Testis (tissue), 3 donors: Measurements from ENCODE around the gene REV3L. TPM values are rescaled to one million over a fixed set of nuclear protein-coding genes. Genes with fewer than 3 reads are reported as not detected.
A peak's percentile ranks its signal among the peaks of the same experiment; 100 is the strongest.

Experiments
- DNase-seq: peaks from one replicate; pipeline ENCODE4 v3.0.0-alpha.2; 2019
- H3K27ac ChIP-seq, 2 donors: fragments of 200-600 bp; sonication (generic); one replicate each; pipeline ENCODE4 v1.5.1; 2019
- H3K27me3 ChIP-seq: fragments of 200-600 bp; sonication (generic); one replicate; pipeline ENCODE4 v1.5.1; 2019
- H3K36me3 ChIP-seq: fragments of 200-600 bp; sonication (generic); one replicate; pipeline ENCODE4 v1.5.1; 2017; ENCODE audit warnings: low read depth; ENCODE audit errors: missing control alignments
- H3K4me1 ChIP-seq: fragments of 200-600 bp; sonication (generic); one replicate; pipeline ENCODE4 v1.5.1; 2019
- H3K4me3 ChIP-seq, 2 donors: fragments of 200-600 bp; sonication (generic); one replicate each; pipeline ENCODE4 v1.5.1; 2017 to 2019
- H3K9me3 ChIP-seq: fragments of 200-600 bp; sonication (generic); one replicate; pipeline ENCODE4 v1.5.1; 2017
- POLR2A ChIP-seq: fragments of 450-650 bp; IDR thresholded peaks from one replicate; pipeline ENCODE4 v1.6.1; 2017; ENCODE audit warnings: antibody characterized with exemption, mild to moderate bottlenecking, moderate library complexity
- WGBS, 2 donors: methylation state at CpG; one replicate each; pipeline ENCODE4 v1.1.5; 2018; 5-methylcytosine and 5-hydroxymethylcytosine counted together
- intact Hi-C: fragments of 100-400 bp; cut with DNase I; formaldehyde crosslinking; loops from one replicate; pipeline ENCODE4 v1.15.1; 2023; ENCODE audit warnings: low total_unique reads
- polyA plus RNA-seq: library from polyadenylated mRNA; stranded (reverse); fragments of 350-450 nt; fragmentation: Illumina TruSeq; extraction: RNeasy Lipid Tissue Mini Kit (QIAGEN cat#74804); gene quantifications from one replicate; pipeline ENCODE4 v1.2.3, GENCODE V29; 2014; ENCODE audit warnings: low read depth, low replicate concordance; ENCODE audit not compliant: insufficient read depth
- total RNA-seq, 2 donors: library from RNA; depleted of rRNA; stranded (reverse); fragments of >200 nt; gene quantifications; one replicate each; pipeline ENCODE4 v1.2.3, GENCODE V29; 2016
- TF ChIP-seq, protein P1 (sequence below), 3 experiments: fragments of 450-650 bp in 2 of 3; fragments of 200-600 bp in 1 of 3; sonication (generic) in 1 of 3; IDR thresholded peaks; one replicate each; pipeline ENCODE4 v1.5.1; 2016 to 2019; ENCODE audit warnings: antibody characterized with exemption in 3 of 3, mild to moderate bottlenecking in 2 of 3, moderate library complexity in 1 of 3

The REV3L gene
- total and polyA plus RNA-seq, 3 donors from 2014 or later: 11.1 to 56.8 (median 48.8) TPM

DNA sequence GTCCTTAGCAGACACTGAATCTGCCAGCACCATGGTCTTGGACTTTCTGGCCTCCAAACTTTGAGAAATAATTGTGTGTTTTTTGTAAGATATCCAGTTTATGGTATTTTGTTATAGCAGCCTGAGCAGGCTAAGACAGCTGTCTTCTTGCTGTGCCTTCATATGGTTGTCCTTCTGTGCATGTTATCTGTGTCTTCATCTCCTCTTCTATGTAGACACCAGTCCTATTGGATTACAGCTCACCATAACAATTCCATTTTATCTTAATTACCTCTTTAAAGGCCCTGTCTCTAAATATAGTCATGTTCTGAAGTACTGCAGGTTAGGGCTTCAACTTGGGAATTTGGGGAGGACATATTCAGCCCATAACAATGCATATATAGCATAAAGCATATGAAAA, 44.3 kb upstream of the REV3L start:
- H3K27ac ChIP-seq: no peak overlapping the region
- intact Hi-C loops: no loop called here
- no peaks in the 10 kb centered on the region for H3K36me3 ChIP-seq
- TF ChIP-seq, protein P1, sequence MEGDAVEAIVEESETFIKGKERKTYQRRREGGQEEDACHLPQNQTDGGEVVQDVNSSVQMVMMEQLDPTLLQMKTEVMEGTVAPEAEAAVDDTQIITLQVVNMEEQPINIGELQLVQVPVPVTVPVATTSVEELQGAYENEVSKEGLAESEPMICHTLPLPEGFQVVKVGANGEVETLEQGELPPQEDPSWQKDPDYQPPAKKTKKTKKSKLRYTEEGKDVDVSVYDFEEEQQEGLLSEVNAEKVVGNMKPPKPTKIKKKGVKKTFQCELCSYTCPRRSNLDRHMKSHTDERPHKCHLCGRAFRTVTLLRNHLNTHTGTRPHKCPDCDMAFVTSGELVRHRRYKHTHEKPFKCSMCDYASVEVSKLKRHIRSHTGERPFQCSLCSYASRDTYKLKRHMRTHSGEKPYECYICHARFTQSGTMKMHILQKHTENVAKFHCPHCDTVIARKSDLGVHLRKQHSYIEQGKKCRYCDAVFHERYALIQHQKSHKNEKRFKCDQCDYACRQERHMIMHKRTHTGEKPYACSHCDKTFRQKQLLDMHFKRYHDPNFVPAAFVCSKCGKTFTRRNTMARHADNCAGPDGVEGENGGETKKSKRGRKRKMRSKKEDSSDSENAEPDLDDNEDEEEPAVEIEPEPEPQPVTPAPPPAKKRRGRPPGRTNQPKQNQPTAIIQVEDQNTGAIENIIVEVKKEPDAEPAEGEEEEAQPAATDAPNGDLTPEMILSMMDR (IDR thresholded peaks at IDR 0.05): no peak
- TF ChIP-seq POLR2A: no peak
- H3K4me1 ChIP-seq: peaks cover 12% of the 10 kb centered on the region
- no peak overlapping the region for H3K4me3 ChIP-seq
- H3K9me3 ChIP-seq: no peaks in the 10 kb centered on the region
- DNase-seq: no peak
- no peaks in the 10 kb centered on the region for H3K27me3 ChIP-seq

DNA sequence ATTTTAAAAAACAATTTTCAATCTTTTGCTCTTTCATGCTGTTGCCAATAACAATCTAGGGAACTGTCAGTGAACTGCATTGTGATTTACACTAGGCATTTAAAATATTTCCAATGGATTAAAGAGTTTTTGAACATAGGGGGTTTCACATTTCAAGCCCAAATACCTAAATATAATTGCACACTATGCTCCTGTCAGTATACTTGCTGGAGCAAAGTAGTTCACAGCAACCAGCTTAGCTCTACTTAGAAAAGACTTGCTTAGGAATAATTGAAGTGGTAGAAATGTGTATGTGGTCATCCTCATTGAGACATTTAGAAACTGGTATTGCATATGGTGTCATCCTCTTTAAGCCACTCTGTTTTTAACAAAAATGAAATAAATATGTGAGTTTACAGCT, 41.7 kb upstream of the REV3L start:
- Histone ChIP-seq H3K4me1 (peaks cover 12% of the 10 kb centered on the region), H3K27ac (peak overlapping the region; percentile 40 to 91), H3K9me3 (no peaks in the 10 kb centered on the region), H3K27me3 (no peaks in the 10 kb centered on the region), H3K36me3 (no peaks in the 10 kb centered on the region), H3K4me3 (no peak overlapping the region)
- intact Hi-C loops: no loop called here
- no peak for TF ChIP-seq POLR2A
- TF ChIP-seq, protein P1 (IDR thresholded peaks at IDR 0.05): no peak
- DNase-seq: no peak

DNA sequence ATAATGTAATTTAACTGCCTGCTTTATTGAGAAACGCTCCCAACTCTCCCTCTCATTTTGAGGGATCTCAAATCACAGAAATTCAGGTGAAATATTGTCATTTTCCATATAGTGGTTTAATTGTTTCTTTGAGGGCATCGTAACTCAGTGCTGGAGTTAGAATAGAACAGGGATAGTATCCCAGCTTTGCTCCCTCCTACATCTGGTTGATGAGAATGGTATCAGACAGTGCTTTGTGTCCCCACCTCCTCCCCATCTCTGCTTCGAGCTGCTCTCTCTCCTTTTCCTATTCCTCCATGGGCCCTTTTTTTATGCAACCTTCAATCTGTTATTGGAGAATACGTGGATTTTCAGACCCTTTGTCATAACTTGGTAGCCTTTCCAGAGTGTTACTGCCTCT, 41.2 kb upstream of the REV3L start:
- Histone ChIP-seq H3K4me1 (peaks cover 12% of the 10 kb centered on the region), H3K4me3 (no peak overlapping the region), H3K9me3 (no peaks in the 10 kb centered on the region), H3K36me3 (no peaks in the 10 kb centered on the region), H3K27me3 (no peaks in the 10 kb centered on the region), H3K27ac (peak overlapping the region; percentile 40 to 91)
- no peak for TF ChIP-seq POLR2A
- TF ChIP-seq, protein P1 (IDR thresholded peaks at IDR 0.05): no peak
- 36 to 59% methylated on average over 4 of the region's 4 CpGs for WGBS, 2 donors
- intact Hi-C loops: no loop called here
- no peak for DNase-seq

DNA sequence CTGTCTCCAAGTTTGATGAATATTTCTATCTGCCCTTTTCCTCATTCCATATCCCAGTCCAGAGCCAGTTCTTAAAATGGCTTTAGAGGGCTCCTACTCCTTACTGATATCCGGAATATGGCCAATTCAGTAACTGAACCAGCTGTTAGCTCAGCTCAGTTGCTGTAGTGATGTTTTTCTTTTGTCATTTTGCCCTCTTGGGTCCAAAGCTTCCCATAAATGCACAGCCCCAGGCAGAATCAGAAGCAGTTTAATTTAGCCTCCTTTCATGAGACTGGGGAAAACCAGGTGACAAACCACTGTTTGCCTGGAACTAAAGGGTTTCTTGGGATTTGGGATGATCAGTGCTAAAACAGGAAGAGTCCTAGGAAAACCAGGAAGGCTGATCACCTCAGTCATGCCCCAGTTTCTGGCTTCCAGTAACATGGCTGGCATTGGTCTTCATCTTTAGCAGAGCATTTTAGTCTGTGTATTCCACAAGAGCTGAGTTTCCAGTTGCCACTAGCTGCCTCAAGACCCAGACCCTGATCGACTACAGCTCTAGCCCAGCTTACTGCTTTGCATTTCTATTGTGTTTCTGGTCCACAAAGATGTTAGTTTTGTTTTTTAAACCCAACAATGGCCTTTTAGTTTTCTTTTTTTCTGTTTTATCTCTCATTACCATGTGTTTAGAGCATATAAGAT, 40.6 kb upstream of the REV3L start:
- peaks cover 12% of the 10 kb centered on the region for H3K4me1 ChIP-seq
- no peak for TF ChIP-seq POLR2A
- TF ChIP-seq, protein P1 (IDR thresholded peaks at IDR 0.05): no peak
- no peak for DNase-seq
- H3K27ac ChIP-seq: peak overlapping the region; percentile 40 to 91
- no peak overlapping the region for H3K4me3 ChIP-seq
- 66 to 75% methylated on average over 2 of the region's 2 CpGs for WGBS, 2 donors
- intact Hi-C loops: no loop called here
- H3K9me3 ChIP-seq: no peaks in the 10 kb centered on the region
- H3K27me3 ChIP-seq: no peaks in the 10 kb centered on the region
- no peaks in the 10 kb centered on the region for H3K36me3 ChIP-seq

DNA sequence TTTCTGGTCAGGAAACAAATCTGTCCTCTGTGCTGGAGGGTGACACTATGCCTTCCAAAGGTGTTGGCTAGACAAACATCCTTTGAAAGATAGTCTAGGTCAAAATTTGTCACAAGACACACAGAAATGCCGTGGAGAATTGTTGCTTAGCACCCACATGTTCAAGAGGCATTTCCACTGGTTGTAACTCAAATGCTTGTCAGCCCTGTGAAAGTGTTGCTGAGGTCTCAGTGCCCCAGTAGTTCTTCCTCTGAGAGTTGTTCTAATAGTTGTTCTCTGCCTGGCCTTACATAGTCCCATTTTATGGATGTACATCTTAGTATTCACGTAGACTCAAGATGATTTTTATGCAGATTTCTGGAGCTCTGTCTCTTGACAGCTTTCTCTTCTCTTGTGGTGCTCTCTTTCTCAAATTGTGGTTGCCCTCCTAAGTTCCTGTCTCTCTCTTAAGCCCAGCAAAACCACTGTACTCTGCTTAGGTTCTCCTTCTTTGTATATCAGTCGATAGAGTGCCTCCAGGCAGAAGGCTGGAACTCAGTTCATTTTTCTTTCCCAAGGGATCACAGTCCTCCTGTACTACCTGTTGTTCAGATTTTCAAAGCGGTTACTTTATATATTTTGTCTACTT, 39.5 kb upstream of the REV3L start:
- peaks cover 12% of the 10 kb centered on the region for H3K4me1 ChIP-seq
- H3K9me3 ChIP-seq: no peaks in the 10 kb centered on the region
- no peak overlapping the region for H3K4me3 ChIP-seq
- peak overlapping the region; percentile 47 to 91 for H3K27ac ChIP-seq
- no peaks in the 10 kb centered on the region for H3K36me3 ChIP-seq
- TF ChIP-seq, protein P1 (IDR thresholded peaks at IDR 0.05): no peak
- TF ChIP-seq POLR2A: no peak
- DNase-seq: no peak
- H3K27me3 ChIP-seq: no peaks in the 10 kb centered on the region
- intact Hi-C loops: no loop called here
- 87 to 88% methylated on average over 4 of the region's 4 CpGs for WGBS, 2 donors
